GM18868 (cell line): ENCODE results near the gene SETSIP.
"Not testable (repeated sequence)": the region's sequence is repeated elsewhere in the genome, so short reads cannot be mapped to it uniquely, and the experiment has no call there.

Experiments
- ATAC-seq: cut with Tn5 transposase; IDR thresholded peaks from one replicate; pipeline ENCODE4 v1.9.1; 2021; ENCODE audit warnings: mild to moderate bottlenecking, moderate library complexity; ENCODE audit not compliant: unreplicated experiment

Gene SETSIP

GRCh38 chr1:92065042-92065441 is 10.2 kb downstream of the SETSIP start:
- ATAC-seq: no peak

- no peak for ATAC-seq
Measured at GRCh38 chr1:92051948-92052347, 23.3 kb downstream of the SETSIP start.

GRCh38 chr1:92045766-92046495 is 29.3 kb downstream of the SETSIP start:
- ATAC-seq: no peak

GRCh38 chr1:92043621-92044020 is 31.6 kb downstream of the SETSIP start:
- no peak for ATAC-seq

- ATAC-seq: no peak
Measured at GRCh38 chr1:92040971-92041370, 34.2 kb downstream of the SETSIP start.

- no peak for ATAC-seq
Measured at GRCh38 chr1:92038695-92039346, 36.4 kb downstream of the SETSIP start.

GRCh38 chr1:92037400-92037799 is 37.8 kb downstream of the SETSIP start:
- no peak for ATAC-seq

- ATAC-seq: no peak
Measured at GRCh38 chr1:92031281-92032110, 43.7 kb downstream of the SETSIP start.

GRCh38 chr1:92030656-92031107 is 44.5 kb downstream of the SETSIP start:
- ATAC-seq: no peak

- ATAC-seq: no peak
Measured at GRCh38 chr1:92029241-92029922, 45.8 kb downstream of the SETSIP start.

- ATAC-seq: no peak
Measured at GRCh38 chr1:92026806-92027205, 48.4 kb downstream of the SETSIP start.

- ATAC-seq: not testable (repeated sequence)
Measured at GRCh38 chr1:92026042-92026441, 49.2 kb downstream of the SETSIP start.
